GM15510 (cell line): ENCODE results near the gene CX3CR1.

ENCODE experiments used
- POLR2A ChIP-seq: IDR thresholded peaks from 3 replicates; pipeline ENCODE4 v1.6.1; 2011; ENCODE audit warnings: borderline replicate concordance; ENCODE audit not compliant: insufficient read length; ENCODE audit errors: extremely low read depth

Gene CX3CR1

GRCh38 chr3:39226106-39226741 is 53.6 kb downstream of the CX3CR1 start:
- TF ChIP-seq POLR2A: no peak

DNA sequence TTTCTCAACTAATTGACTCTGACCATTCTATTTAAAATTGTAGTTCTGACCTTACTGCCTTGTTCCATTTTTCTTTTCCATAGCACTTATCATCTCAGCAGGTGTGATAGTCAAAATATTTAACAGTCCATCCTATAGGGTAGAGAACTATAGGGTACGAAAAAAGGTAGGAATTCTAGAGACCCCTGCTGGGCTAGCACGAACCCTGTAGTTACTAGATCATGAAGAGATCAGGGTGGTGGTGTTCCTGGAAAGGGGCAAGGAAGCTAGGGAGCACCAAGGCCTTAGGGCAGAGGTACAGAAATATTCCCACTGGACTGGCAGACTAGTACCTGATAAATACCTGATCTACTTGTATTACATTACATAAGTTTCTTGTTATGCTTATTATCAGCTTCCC is 55.5 kb downstream of the CX3CR1 start:
- TF ChIP-seq POLR2A: no peak

GRCh38 chr3:39222939-39223338 is 56.9 kb downstream of the CX3CR1 start:
- TF ChIP-seq POLR2A: no peak

- TF ChIP-seq POLR2A: no peak
These were observed 57.4 kb downstream of the CX3CR1 start for GRCh38 chr3:39222462-39222861.

DNA sequence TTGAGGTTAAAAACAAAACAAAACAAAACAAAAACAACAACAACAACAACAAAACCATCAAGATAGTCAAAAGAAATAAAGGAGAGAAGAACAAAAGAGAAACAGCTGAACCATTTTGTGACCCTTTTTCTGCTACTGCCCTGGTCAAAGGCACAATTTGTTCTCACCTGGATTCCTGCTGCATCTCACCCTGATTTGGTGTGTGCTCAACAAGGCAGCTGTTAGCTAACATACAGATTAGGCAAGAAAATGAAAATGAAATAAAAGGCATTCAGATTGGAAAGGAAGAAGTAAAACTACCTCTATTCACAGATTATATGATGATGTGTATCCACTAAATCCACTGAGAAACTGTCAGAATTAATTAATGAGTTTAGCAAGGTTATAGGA is 58.7 kb downstream of the CX3CR1 start:
- no peak for TF ChIP-seq POLR2A

DNA sequence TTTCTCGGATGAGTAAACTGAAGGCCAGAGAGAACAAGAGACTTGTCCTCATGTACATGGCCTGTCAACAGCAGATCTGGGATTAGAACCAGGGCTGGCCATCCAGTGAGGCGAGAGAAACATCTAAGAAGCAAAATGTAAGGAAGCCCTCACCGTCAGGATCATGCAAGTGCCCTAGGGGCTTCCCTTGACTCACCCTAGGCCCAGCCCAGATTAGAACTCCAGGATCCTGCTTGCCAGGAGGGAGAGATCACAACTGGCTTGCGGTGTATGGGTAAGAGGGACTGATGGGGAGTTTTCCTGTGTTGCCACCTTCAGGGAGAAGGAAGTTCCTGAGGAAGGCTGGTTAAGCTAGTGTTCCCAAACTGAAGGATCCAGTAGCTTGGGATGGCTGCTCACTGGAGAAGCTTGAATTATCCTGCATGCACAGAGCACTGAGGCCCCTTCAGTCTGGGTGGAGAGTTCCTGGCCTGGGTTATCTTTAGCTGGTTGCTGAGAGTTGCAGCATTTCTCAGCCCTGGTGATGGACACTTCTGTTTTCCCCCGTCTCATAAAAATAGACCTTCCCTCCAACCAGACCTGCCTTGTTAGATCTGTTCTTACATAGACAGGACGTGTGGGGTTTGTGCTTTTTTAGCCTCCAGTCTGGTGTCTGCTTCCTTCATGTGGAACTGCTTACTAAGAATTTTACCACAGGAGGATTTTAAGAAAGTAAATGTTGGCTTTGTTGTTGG is 59.3 kb downstream of the CX3CR1 start:
- TF ChIP-seq POLR2A: no peak

DNA sequence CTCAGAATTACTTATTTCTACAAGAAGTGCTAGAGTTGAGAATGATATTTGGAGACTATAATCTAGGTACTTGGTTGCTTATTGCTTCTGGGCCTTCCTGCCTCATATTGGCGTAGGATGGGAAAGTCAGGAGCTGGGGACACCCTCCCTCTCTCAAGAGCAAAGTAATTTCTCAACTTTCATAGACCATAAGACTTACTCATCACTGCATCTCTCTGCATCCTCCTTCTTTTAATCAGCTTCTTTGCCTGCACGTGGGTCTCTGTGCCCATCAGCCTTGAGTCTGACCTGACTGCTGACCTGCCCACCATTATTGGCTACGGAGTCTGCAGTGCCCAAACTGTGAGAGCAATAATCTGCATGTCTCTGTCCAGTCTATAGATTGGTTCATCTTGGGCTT is 60.1 kb downstream of the CX3CR1 start:
- TF ChIP-seq POLR2A: no peak

DNA sequence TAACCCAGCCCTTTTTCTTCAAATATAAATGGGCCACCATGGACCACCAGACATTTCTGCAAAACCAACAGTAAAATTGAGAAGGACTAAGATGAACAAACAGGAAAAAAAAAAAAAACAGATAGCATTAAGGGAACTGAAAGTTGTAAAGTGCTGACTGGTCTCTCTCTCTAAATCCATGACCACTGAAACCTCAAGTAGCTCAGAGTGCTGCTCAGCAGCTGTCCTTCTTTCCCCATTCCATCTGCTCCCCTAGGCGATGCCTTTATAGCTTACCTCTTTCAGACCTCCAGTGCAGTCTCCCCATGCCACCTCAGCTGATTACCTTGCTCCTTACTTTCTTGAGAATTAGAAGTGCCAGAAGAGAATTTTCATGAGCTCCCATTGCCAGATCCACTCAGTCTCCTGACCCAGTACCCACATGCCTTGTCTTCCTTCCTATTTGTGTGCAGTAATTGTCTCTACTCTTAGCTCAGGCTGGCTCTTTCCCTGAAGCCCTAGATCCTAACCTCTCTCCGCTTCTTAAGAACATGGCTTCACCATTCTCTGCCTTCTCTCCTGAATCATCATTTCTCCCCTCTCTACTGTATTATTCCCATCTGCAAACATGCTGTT is 63.6 kb downstream of the CX3CR1 start:
- TF ChIP-seq POLR2A: no peak

DNA sequence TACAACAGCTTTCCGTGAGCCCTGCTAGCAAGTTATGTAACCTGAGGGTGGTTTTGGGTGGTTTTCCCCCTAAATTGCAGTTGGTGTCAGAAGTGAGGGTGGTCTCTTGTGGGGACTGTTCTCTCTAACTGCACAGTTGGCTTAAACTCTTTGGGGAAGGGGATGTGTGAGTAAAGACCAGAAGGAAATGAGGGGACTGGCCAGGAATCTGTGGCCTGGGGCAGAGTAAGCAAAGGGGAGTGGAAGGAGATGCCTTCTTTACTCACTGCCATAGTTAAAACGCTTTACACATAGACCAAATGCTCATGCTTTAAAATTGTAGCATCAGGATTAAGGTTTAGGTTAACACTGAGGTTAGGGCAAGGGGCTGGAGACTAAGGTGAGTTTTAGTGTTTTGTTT is 66.2 kb downstream of the CX3CR1 start:
- no peak for TF ChIP-seq POLR2A
